H1 (cell line): ENCODE results near the gene KCNMA1. TPM values are rescaled to one million over a fixed set of nuclear protein-coding genes. Genes with fewer than 3 reads are reported as not detected.

ENCODE experiments used
- BCL11A ChIP-seq, 2 experiments: IDR thresholded peaks; one replicate each; pipeline ENCODE4 v1.6.1; 2011; ENCODE audit warnings: low read depth in 2 of 2, low read length in 2 of 2, mild to moderate bottlenecking in 2 of 2
- BRCA1 ChIP-seq: IDR thresholded peaks from 2 replicates; pipeline ENCODE4 v1.6.1; 2012; ENCODE audit warnings: low read depth, low read length, improper control_type of control experiment
- CBX8 ChIP-seq: fragments of 300-800, 300-1000 bp; sonication (generic); IDR thresholded peaks from 2 replicates; pipeline ENCODE4 v1.7.1; 2016; ENCODE audit warnings: low read depth, low read length, borderline replicate concordance
- JUN ChIP-seq: IDR thresholded peaks from 2 replicates; pipeline ENCODE4 v1.6.1; 2011; ENCODE audit warnings: low read depth, mild to moderate bottlenecking, improper control_type of control experiment, low read length
- TEAD4 ChIP-seq: IDR thresholded peaks from 2 replicates; pipeline ENCODE4 v1.6.1; 2012; ENCODE audit warnings: low read depth, low read length, inconsistent platforms, mixed read lengths
- polyA plus RNA-seq, 7 experiments: library from polyadenylated mRNA; depleted of rRNA in 3 of 7; stranded (reverse) in 5 of 7; unstranded in 2 of 7; fragments of >200 nt in 5 of 7; fragments of 200-250 nt in 2 of 7; gene quantifications; 1 replicate in 5 of 7; 2 replicates in 1 of 7; 4 replicates in 1 of 7; pipeline versions ENCODE4 v1.2.1 to v1.2.3, GENCODE V29; 2011 to 2013; ENCODE audit warnings: missing spikeins in 2 of 7, mixed read lengths in 2 of 7
- total RNA-seq: library from RNA; stranded (reverse); fragmentation: NEBNext Ultra II Directional; extraction: Animal tissue kit (Norgen Biotek cat#: 25700); gene quantifications from 2 replicates; pipeline ENCODE4 v1.2.1, GENCODE V29; 2021

The KCNMA1 gene
- total and polyA plus RNA-seq, 2 of the 8 experiments (the other 6 are each of a cell fraction or from before 2014, with no cell fraction given), result 10.2 to 11.1 TPM

GRCh38 chr10:77281719-77282118, 355.9 kb downstream of the KCNMA1 start (continued):
- no peak for TF ChIP-seq JUN
- no peak for TF ChIP-seq TEAD4
- TF ChIP-seq CBX8, result no peak
- no peak for TF ChIP-seq BCL11A (IDR thresholded peaks at IDR 0.05; ENCODE audit: low read depth in 2 of 2, low read length in 2 of 2)
- no peak for TF ChIP-seq BRCA1
